ENCODE results near the gene RBFA. TPM values are rescaled to one million over a fixed set of nuclear protein-coding genes. Genes with fewer than 3 reads are reported as not detected.

Gene RBFA
- total RNA-seq, 1 experiment from 2014 or later: 45.3 TPM

DNA sequence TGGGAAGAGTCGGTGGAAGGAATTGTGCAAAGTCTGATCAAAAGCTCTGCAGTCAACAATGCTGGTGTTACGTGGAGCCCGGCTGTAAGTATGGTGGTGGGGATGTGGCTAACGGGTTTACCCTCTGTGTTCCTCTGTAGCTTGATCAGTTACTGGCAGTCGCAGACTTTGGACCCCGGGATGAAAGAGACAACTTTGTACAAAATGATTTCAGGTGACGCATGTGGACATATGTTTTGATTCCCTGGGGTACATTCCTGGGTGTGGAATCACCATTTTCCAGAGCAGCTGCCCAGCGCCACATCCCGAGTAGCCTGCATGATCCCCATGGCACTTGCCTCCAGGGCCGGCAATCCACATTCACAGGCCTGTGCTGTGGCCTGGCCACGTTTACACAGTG is 9.8 kb downstream of the RBFA start:
- Histone ChIP-seq H3K4me2 (ENCODE audit: low read length) (no peak overlapping the region), H3K9ac (ENCODE audit: low read length) (no peak overlapping the region), H3K27ac (ENCODE audit: low read depth, low read length) (no peak overlapping the region), H3K36me3 (ENCODE audit: control insufficient read depth in 1 of 2, insufficient read depth in 2 of 2, low read length in 2 of 2) (peaks cover 9 to 33% of the 10 kb centered on the region in 2 experiments; a peak in 3 of 4 replicates), H3K4me3 (replicated peaks in 1 of 2; ENCODE audit: low read depth in 1 of 2, low read length in 2 of 2) (no peak overlapping the region), H3K4me1 (ENCODE audit: control insufficient read depth in 1 of 2, insufficient read depth in 2 of 2, low read length in 2 of 2) (no peaks in the 10 kb centered on the region), H3K9me3 (ENCODE audit: control insufficient read depth in 1 of 2, insufficient read depth in 1 of 2, low read depth in 1 of 2, low read length in 2 of 2) (no peaks in the 10 kb centered on the region), H3K9me2 (ENCODE audit: insufficient read depth) (no peaks in the 10 kb centered on the region), H3K79me2 (ENCODE audit: insufficient read depth, low read length) (peaks cover 11% of the 10 kb centered on the region; the same call in 1 of the 2 replicates), H4K20me1 (ENCODE audit: insufficient read depth) (no peaks in the 10 kb centered on the region), H3K27me3 (ENCODE audit: insufficient read depth, low read length) (no peaks in the 10 kb centered on the region), H2AFZ (ENCODE audit: low read depth, low read length, poor library complexity, severe bottlenecking) (no peak overlapping the region)
- CTCF ChIA-PET: interaction anchor here (1.7 kb wide), 1 partner anchor 10 kb away, joined by 3 read pairs; no protein-coding TSS in a partner anchor
- DNase-seq (ENCODE audit: low read depth, low spot score): no peak
- TF ChIP-seq RAD21 (IDR thresholded peaks at IDR 0.05; ENCODE audit: low read depth) (no peak), CEBPB (IDR thresholded peaks at IDR 0.05; ENCODE audit: low read depth) (no peak), TCF7L2 (IDR thresholded peaks at IDR 0.05; ENCODE audit: borderline replicate concordance, extremely low read depth, insufficient read depth, insufficient read length) (no peak), EZH2phosphoT487 (IDR thresholded peaks at IDR 0.05; ENCODE audit: borderline replicate concordance) (no peak), EGR1 (IDR thresholded peaks at IDR 0.05; ENCODE audit: low read depth) (no peak), YY1 (IDR thresholded peaks at IDR 0.05; ENCODE audit: extremely low read depth, insufficient replicate concordance, low read depth, low read length) (no peak), POLR2AphosphoS5 (IDR thresholded peaks at IDR 0.05; ENCODE audit: low read depth, low read length) (no peak), FOSL1 (IDR thresholded peaks at IDR 0.05; ENCODE audit: low read depth) (no peak), ZNF274 (IDR thresholded peaks at IDR 0.05; ENCODE audit: low read depth, low read length) (no peak)
- TF ChIP-seq, protein P1, sequence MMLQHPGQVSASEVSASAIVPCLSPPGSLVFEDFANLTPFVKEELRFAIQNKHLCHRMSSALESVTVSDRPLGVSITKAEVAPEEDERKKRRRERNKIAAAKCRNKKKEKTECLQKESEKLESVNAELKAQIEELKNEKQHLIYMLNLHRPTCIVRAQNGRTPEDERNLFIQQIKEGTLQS (IDR thresholded peaks at IDR 0.05): no peak
- TF ChIP-seq, protein P2, sequence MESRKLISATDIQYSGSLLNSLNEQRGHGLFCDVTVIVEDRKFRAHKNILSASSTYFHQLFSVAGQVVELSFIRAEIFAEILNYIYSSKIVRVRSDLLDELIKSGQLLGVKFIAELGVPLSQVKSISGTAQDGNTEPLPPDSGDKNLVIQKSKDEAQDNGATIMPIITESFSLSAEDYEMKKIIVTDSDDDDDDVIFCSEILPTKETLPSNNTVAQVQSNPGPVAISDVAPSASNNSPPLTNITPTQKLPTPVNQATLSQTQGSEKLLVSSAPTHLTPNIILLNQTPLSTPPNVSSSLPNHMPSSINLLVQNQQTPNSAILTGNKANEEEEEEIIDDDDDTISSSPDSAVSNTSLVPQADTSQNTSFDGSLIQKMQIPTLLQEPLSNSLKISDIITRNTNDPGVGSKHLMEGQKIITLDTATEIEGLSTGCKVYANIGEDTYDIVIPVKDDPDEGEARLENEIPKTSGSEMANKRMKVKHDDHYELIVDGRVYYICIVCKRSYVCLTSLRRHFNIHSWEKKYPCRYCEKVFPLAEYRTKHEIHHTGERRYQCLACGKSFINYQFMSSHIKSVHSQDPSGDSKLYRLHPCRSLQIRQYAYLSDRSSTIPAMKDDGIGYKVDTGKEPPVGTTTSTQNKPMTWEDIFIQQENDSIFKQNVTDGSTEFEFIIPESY (IDR thresholded peaks at IDR 0.05; ENCODE audit: extremely low read depth, insufficient replicate concordance, low read length): no peak
- intact Hi-C loops (cut with micrococcal nuclease): no loop called here
- POLR2A ChIA-PET: no interaction called here
- RAD21 ChIA-PET (ENCODE audit: low non-redundant PET in 1 of 2, low total read pairs in 2 of 2, uncharacterized antibody in 2 of 2, unreplicated experiment in 2 of 2): no interaction called here
- no peak for ATAC-seq
- BruUV-seq (replicated peaks): no TSS peak

Measured in HCT116 (cell line).